GM18868 (cell line): Measurements from ENCODE around the gene FRMD5.
A peak's percentile ranks its signal among the peaks of the same experiment; 100 is the strongest.
"Not testable (repeated sequence)": the region's sequence is repeated elsewhere in the genome, so short reads cannot be mapped to it uniquely, and the experiment has no call there.

Experiments
- ATAC-seq: cut with Tn5 transposase; IDR thresholded peaks from one replicate; pipeline ENCODE4 v1.9.1; 2021; ENCODE audit warnings: mild to moderate bottlenecking, moderate library complexity; ENCODE audit not compliant: unreplicated experiment

Gene FRMD5

DNA sequence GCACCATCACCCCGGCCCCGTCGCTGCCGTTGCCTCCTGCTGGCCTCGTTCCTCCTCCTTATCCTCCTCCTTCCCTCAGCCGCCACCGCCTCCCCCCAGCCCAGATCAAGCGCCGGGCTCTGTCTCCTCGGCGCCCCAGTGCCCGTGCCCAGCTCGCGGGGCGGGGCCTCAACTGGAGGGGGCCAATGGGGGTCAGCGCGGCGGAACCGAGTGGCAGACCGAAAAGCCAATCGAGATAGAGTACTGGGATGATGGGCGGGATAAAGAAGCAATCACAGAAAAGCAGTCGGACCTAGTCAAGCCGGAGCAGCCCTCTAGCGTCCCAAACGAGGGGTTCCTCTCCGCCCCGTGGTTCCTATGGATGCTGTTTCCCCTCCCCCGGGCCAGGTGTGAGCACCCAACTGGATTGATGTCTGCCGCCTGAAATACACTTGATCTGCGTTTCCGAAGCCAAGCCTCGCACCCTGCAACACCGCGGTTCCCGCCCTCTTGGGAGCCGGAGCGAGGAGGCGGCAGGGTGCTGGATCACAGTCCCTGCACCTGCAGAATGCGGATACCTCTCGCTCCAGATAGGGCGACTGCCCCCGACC, at the start of gene FRMD5:
Gene FRMD5 (minus strand): TSS at position 121 of the 590 bp plus-strand sequence.
- ATAC-seq: peak; percentile 97

DNA sequence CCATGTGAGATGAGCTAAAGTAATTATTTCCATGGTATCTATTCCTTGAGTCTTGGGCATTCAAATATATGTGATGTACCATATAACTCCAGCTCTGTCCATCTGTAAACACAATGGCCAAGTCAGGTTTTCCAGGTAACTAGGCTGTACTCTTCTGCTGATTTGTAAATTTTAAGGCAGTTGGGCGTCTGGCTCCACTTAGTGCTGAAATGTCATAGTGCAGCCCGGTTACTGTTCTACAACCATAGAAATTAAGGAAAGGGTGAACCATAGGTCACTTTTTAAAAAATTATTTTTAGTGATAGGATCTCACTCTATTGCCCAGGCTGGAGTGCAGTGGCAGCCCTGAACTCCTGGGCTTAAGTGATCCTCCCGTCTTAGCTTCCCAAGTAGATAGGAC, 48.8 kb upstream of the FRMD5 start:
- no peak for ATAC-seq

DNA sequence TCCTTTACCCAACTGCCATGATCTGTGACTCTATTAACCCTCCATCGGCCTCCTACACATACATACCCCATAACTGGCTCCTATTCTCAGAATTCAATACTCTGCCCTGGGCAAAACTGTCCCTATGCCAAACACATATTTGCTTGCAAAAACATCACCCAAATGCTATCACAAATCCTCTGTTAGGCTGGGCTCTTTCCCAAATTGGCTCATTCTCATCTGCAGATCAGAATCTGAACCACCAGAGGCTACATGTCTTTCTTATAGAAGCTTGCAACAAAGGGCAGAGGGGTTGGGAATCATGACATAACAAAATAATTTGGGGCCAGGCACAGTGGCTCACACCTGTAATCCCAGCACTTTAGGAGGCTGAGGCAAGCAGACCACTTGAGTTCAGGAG, 48.1 kb upstream of the FRMD5 start:
- no peak for ATAC-seq

DNA sequence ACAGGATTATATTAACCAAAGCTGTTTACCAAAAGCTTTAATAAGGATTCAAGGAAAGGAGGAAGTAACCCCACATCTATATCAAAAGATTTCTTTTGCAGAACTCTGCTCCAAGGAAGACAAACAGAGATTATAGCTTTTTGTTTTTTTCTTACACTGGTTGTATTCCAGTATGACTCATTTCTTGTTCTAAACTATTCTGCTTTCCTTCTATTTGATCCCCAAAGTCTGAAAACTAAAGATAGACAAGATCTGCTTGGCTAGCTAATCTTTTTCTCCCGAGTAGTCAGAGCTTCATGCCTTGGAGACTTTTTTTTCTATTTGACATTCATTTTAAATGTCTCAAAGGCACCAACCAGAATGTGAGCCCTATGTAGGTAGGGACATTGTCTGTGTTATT, 36.8 kb upstream of the FRMD5 start:
- ATAC-seq: no peak

DNA sequence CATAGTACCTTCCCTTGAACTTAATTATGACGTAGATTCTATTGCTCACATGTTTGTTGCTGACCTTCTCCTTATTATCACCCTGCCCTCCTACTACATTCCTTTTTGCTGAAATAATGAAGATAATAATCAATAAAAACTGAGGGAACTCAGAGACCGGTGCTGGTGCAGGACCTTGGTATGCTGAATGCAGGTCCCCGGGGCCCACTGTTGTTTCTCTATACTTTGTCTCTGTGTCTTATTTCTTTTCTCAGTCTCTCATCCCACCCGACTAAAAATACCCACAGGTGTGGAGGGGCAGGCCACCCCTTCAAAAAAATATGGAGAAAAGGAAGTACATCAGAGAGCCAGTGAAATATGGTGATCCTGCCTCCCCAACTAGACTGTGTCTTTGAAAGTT, 34.2 kb upstream of the FRMD5 start:
- not testable (repeated sequence) for ATAC-seq

DNA sequence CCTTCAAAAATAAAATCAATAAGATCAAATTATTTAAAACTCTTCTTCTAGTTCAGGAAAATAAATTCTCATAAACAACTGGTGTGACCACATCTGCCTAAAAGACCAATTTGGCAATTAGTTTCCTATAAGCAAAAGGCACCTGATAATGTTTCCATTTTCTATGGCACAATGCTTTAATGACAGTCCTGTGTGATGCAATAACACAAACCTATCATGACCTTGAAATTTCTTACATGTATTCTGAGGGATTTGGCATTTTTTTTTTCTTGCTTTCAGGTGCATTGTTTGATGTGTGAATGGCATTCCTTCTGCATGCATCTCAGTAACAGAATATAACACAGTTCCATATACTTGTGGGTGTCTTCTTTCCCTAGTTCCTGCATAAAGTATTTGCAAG, 32.5 kb upstream of the FRMD5 start:
- no peak for ATAC-seq

DNA sequence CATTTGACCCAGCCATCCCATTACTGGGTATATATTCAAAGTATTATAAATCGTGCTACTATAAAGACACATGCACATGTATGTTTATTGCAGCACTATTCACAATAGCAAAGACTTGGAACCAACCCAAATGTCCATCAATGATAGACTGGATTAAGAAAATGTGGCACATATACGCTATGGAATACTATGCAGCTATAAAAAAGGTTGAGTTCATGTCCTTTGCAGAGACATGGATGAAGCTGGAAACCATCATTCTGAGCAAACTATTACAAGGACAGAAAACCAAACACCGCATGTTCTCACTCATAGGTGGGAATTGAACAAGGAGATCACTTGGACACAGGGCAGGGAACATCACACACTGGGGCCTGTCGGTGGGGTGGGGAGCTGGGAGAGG, 31.9 kb upstream of the FRMD5 start:
- ATAC-seq: not testable (repeated sequence)

DNA sequence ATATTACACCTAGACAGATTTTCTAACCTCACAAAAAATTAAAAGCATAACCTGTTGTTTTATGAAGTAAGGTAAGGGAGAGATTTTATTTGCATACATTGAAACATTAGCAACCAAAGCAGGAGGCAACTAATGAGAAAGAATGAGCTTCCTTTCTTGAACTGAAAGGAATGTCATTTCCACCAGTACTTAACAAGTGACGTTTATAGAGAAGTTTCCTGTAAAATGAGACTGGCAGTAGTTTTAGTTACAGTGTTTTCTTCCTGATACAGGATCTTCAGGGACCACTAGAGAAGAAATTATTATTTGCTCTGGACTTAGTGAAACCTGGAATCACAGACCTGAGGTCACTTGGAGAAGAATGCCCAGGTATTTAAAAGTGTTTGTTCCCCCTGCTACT, 27.4 kb upstream of the FRMD5 start:
- no peak for ATAC-seq

DNA sequence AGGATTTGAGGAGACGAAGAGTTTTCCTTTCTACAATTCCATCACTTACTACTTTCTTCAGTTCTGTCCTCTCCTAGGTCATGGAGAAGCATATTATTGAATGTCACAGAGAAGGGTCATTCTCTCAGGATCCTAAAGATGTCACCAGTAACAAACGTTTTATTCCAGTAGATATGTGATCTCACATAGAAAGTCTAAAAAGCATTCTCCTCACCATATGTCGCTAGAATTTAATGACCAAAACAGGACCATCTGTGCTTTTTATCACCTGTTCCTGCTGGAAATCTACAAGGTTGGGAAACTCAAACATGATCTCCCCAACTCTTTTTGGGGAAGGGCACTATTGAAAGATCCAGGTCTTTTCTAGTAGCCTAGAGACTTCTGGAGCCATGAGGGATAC, 24.0 kb upstream of the FRMD5 start:
- ATAC-seq: no peak

DNA sequence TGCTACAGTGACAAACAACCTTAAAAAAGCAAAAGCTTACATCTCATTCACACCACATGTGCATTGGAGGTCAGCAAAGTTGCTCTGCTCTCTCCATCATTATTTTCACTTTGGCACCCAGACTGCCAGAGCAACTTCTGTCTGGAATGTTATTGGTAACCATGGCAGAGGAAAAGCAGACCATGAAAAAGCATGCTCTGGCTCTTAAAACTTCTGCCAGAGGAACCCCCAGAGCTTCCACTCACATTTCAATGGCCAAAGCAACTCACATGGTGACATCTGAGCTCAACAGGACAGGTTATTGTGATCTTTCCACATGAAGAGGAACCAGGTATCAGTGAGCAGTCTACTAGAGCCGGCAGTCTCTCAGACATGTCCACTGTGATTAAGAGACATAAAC, 21.9 kb upstream of the FRMD5 start:
- no peak for ATAC-seq

DNA sequence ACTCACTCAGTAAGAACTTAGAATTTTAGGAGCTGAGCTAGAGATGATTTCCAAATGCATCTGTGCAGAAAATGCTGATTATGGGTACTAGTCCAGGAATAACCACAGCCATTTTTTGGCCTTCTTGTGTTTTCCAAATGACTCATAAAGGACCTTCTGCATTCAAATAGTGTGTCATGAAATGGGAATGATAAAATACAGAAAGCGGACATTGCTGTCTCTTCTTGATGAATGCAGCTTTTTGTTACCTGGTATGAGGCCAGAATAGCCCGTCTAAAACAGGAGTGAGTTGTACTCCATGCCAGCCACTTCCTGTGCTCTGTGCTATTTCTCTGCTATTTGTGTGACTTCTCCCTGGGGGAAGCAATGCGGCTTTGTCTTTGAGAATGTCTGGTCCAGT, 20.5 kb upstream of the FRMD5 start:
- no peak for ATAC-seq

DNA sequence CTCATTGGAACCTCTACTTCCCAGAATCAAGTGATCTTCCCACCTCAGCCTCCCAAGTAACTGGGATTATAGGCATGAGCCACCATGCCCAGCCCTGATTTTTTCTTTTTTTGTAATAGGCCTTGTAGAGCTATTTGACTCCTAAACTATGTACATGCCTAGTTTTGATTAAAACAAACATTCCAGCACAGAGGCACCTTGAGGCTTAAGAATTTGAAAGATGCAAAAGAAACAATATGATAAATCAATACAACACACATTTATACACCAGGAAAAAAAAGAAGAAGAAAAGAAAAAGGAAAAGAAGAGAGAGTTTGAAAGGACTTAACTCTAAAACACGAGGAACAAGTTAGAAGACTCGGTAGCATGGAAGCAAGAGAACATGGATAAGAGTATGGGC, 13.9 kb upstream of the FRMD5 start:
- ATAC-seq: no peak

DNA sequence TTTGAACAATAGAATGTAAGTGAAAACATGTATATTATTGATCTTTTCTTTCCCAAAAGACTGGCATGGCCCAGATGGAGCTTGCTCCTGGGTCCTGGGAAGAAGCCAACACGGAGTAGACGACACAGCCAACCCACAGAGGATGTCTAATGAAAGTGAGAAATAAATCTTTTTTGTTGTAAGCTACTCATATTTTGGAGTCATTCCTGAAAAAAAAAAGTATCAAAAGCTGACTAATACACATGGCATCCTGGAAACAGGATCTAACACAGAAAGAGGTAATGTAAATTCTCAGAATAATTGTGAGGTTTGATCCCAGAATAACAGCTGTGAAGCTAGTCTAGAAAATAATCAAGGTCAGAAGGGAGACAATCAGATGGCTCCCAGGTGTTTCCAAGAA, 12.6 kb upstream of the FRMD5 start:
- ATAC-seq: no peak

DNA sequence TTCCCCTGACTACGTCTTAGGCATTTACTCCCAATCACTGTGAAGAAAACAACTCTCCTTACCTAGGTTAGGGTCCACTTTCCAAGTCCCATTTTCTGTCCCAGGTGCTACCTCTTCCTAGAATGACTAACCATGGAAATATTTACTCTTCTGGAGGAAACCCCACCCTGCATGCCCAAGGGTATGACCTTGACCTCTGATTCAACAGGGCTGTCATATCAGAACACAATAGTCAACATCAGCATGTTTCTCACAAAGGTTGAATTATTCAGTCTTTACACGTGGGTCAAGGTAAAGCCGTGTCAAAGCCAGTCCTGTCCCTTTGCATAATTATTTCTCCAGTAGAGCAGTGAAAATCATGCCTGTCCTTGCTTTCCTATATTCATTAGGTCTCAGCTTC, 4.3 kb upstream of the FRMD5 start:
- ATAC-seq: no peak

DNA sequence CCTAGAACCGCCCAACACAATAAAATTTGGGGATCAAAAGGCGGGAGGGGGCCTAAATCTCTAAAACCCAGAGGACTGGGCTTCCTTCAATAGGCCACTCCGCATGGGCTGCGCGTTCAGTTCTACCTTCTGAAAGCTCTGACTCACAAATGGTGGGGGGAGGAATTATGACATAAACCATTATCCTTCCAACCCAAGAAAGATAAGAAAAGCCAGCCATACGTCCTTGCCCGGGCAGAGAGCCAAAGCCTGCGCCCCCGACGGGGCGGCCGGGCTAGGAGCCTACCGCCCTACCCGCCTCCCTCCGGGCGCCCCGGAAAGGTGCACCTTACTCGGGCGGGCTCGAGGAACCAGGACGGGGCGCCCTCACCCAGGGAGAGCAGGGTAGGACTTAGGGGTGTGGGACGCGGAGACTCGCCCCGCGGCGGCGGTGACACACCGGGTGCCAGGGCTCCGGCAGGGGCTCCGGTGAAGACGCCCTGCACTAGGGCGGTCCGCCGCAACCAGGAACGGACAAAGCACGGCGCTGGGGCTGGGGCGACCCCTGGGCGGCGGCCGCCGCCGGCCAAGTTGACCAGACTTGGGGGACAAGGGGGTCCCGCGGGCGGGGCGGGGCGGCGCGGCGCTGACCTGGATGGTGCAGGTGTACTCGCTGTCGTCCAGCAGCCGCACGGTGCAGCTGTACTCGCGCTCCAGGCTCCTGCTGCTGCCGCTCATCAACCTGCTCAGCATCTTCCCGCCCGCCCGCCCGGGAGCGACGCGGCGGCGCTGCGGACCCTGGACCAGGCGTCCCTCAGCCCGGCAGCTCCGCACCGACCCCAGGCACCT, 534 bp downstream of the FRMD5 start:
- peak; percentile 12 for ATAC-seq

DNA sequence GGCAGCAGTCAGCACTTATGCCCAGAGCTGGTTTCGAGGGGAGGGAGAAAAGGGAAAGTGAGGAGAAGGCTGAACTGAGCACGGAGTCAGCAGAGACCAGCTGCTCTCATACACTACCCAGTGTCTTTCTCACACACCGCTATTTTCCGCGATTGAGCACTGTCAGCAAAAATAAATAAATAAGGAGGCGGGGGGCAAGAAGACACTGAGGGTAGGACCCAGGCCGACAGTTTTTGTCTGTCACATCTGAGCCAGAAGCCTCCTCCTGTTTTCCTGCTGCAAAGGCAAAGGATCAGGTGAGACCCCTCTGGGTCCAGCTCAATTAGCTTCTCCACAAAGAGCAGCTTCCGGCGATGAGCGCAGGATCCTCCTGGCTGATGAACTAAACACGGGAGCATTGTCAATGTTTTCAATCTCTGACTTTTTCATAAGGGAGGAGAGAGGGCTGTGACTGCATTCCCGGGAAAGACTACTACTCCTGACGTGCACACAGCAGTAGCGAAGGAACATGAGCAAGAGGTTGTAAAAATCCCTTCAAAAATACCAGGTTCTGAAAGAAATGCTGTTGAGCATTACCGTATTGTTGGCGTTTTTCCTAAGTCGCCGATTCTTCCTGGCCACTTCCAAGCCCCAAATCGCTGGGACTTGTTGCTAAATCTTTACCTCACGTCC, 1.3 kb downstream of the FRMD5 start:
- ATAC-seq: no peak

DNA sequence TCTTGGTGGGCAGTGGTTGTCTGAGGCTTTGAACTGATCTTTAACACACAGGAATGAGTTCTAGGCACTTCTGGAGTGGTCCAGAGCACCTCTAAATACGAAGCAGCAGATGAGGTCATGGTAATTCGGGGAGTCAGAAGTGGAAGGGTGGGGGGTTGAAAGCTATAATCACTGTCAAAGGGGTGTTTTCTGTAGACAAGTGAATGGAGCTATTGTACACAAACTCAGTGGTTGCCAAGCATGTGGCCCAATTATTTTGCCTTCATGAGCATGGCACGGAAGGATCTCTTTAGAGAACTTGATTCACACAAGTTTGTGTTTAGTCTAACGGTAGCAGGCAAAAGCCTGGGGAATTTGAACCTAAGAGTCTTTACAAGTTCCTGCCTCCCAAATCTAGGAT, 6.3 kb downstream of the FRMD5 start:
- ATAC-seq: no peak

DNA sequence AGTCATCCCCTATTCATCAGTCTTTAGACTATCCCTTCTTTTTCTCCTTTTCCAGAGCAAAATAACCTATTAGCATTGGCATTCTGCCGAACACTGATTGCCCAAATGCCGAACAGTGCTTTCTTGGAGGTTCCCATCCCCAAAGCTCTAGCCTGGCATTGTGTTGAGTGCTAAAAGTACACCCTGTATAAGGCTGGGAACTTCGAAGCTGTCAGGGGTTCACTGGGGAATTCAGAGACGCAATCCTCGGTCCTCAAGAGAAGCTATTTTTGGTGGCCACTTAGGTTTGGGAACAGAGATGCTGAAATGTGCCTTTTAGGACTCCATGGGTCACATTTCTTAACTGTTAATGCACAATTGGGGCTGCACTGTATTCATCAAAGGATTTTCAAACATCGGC, 8.4 kb downstream of the FRMD5 start:
- no peak for ATAC-seq

DNA sequence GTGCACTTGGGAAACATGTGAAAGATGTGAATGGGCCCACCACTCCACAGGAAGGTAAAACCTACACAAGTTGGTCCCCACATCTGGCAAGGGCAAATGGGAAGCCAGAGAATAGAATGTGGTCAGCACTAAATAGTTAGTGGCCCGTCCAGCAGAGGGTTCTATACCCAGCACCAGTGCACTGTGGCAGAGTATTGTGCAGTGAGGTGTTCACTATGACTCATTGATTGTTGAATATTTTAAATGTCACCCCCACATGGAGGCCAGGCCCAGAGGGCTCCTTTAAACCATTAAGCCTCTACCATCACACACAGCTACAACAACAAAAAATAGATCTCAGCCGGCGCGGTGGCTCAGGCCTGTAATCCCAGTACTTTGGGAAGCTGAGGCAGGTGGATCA, 11.7 kb downstream of the FRMD5 start:
- no peak for ATAC-seq

DNA sequence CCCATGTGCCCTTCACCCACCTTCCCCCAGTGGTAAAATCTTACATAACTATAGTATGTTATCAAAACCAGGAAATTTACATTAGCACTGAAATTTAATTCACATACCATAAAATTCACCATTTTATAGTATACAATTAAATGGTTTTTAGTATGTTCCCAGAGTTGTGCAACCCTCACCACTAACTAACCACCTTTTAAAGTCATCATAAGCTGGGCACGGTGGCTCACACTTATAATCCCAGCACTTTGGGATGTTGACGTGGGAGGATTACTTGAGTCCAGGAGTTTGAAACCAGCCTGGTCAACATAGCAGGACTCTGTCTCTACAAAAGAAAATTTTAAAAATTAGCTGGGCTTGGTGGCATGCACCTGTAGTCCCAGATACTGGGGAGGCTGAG, 13.7 kb downstream of the FRMD5 start:
- no peak for ATAC-seq

DNA sequence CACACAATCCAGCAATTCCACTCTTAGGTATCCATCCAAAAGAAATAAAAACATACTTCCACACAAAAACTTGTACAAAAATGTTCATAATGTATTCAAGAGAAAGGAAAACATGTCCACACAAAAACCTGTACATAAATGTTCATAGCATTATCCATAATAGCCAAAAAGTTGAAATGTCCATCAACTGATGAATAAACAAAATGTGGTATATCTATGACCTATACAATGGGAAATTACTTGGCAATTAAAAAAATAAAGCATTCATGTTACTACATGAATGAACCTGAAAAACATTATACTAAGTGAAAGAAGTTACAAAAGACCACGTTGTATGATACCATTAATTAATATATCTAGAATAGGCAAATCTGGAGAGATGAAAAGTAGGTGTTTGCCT, 17.9 kb downstream of the FRMD5 start:
- ATAC-seq: no peak

DNA sequence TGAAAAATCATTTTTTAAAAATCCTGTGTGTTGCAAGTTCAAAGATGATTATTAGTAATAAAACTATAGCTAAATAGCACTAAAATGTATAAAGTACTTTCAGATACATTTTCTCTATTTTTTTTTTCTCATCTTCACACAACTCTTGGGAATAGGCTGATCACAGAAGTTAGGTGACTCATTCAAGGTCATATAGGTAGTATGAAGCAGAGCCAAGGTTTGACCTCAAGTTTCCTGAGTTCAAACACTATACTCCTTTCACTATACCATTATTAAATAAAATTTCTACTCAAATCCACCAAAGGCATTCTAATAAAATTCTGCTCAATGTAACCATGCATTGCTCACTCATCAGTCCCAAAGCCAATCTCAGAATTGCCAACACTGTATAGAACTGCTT, 21.3 kb downstream of the FRMD5 start:
- ATAC-seq: no peak
